NB4 (cell line): ENCODE data around the gene ILDR2.

Source experiments
- DNase-seq: peaks from one replicate; pipeline ENCODE4 v3.0.0; 2010; ENCODE audit warnings: low read depth
- H3K4me3 ChIP-seq: one replicate; pipeline ENCODE4 v1.5.1; 2011; ENCODE audit warnings: mild to moderate bottlenecking, low read depth, low read length, moderate library complexity
- MYC ChIP-seq: IDR thresholded peaks from 2 replicates; pipeline ENCODE4 v1.6.1; 2011; ENCODE audit warnings: low read depth, low read length
- POLR2A ChIP-seq: IDR thresholded peaks from 2 replicates; pipeline ENCODE4 v1.6.1; 2011; ENCODE audit warnings: mild to moderate bottlenecking; ENCODE audit not compliant: insufficient read length; ENCODE audit errors: extremely low read depth
- TF ChIP-seq, protein P1 (sequence below): IDR thresholded peaks from one replicate; pipeline ENCODE4 v1.5.1; 2012; ENCODE audit warnings: low read depth, low read length
- TF ChIP-seq, protein P2 (sequence below): IDR thresholded peaks from 2 replicates; pipeline ENCODE4 v1.6.1; 2011; ENCODE audit warnings: low read depth, low read length

Gene ILDR2

DNA sequence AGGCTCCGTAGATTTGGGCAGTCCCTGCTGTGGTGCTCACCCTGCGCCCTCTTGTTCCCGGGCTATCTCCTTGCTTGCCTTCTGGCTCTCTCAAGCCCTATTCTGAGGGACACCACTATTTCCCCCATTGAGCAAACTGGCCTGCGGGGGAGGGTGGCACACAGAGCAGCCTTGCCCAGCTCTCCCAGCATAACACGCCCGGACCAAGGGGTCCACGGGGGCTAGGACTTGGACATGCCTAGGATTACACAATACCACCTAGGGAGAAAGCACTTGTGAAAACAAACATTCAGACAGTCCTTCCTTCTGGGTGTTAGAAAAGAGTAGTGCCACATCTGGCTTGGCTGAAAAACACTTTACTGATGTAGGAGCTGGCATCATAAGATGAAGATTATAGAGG, 106.7 kb downstream of the ILDR2 start:
- TF ChIP-seq, protein P1, sequence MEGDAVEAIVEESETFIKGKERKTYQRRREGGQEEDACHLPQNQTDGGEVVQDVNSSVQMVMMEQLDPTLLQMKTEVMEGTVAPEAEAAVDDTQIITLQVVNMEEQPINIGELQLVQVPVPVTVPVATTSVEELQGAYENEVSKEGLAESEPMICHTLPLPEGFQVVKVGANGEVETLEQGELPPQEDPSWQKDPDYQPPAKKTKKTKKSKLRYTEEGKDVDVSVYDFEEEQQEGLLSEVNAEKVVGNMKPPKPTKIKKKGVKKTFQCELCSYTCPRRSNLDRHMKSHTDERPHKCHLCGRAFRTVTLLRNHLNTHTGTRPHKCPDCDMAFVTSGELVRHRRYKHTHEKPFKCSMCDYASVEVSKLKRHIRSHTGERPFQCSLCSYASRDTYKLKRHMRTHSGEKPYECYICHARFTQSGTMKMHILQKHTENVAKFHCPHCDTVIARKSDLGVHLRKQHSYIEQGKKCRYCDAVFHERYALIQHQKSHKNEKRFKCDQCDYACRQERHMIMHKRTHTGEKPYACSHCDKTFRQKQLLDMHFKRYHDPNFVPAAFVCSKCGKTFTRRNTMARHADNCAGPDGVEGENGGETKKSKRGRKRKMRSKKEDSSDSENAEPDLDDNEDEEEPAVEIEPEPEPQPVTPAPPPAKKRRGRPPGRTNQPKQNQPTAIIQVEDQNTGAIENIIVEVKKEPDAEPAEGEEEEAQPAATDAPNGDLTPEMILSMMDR = no peak
- TF ChIP-seq MYC (no peak), POLR2A (no peak)
- TF ChIP-seq, protein P2, sequence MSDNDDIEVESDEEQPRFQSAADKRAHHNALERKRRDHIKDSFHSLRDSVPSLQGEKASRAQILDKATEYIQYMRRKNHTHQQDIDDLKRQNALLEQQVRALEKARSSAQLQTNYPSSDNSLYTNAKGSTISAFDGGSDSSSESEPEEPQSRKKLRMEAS = no peak

DNA sequence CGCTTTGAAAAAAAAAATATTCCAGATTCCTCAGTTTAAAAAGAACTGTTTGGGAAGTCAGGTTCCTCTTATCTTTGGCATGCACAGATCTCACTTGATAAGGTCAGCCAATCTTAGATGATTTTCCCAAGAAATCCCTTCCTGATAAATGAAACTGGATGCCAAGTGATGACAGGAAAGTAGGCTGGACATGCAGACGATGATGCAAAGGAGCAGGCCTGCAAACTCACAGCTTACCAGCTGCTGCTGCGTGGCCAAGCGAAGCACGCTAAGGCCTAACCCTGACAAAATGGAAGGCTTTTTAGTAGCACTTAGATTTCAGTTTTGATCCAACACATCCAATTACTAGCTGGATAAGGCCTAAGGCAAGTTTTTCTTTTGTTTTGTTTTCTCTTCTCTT, 109.4 kb downstream of the ILDR2 start:
- TF ChIP-seq, protein P2 = no peak
- TF ChIP-seq MYC (no peak), POLR2A (no peak)
- TF ChIP-seq, protein P1 = no peak
- no peak overlapping the region for H3K4me3 ChIP-seq
- no peak for DNase-seq

More for the DNA sequence above, 106.7 kb downstream of the ILDR2 start:
- no peak overlapping the region for H3K4me3 ChIP-seq
- DNase-seq = peak; percentile 22

DNA sequence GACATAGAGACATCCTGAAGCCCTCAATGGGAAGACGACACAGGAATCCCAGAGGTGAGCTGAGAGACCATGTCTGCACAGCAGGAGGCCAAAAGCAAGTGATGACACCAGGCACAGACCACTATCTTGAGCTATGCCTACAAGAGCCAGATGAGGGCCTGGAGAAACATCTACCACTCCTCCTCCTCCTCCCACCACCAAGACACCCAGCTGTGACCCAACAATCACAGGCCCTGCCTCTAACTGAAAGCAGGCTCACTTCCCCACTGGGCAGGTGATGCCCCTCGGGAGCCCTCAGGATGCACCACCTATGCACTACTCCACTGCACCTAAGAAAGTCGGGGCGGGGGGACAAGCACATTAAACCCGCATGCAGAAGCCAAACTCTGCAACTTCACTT, 115.7 kb downstream of the ILDR2 start:
- TF ChIP-seq POLR2A (no peak), MYC (no peak)
- TF ChIP-seq, protein P2 = no peak
- TF ChIP-seq, protein P1 = no peak

DNA sequence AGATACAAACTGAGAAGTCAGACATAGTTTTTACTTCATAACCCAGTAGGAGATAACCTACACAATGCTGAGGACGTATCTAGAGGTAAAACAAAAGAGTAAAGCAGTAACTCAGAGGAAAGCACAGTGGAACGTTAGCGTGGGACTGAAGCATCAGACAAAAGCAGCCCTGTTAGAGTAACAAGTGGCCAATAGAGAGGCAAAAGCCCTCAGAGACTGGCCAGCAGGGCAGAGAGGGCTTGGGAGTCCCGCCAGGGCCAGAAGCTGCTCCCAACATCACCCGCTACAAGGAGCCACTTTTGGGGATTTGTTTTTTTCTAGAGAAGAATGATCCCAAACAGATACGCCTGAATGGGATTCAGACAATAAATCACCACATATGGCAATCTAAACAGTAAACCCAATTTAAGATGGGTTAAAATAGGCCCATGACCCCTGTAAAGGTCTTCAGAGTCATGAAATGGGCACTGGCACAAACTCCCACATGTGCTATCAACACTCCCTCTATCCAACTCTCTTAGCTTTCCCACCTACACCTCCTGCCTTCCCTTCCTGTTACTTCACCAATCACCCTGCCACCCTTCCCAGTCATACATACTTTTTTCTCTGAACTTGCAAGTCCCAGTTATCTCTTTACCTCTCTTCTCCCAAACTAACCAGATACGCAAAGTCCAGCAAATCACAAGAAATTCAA, 116.5 kb downstream of the ILDR2 start:
- TF ChIP-seq MYC (no peak), POLR2A (no peak)
- TF ChIP-seq, protein P1 = no peak
- TF ChIP-seq, protein P2 = no peak
- H3K4me3 ChIP-seq = no peak overlapping the region
- no peak for DNase-seq

More for the DNA sequence above, 115.7 kb downstream of the ILDR2 start:
- H3K4me3 ChIP-seq = no peak overlapping the region
- DNase-seq = no peak
